ENCODE results near the gene PCDH9.

PCDH9 gene

GRCh38 chr13:66992719-66993118, 237.4 kb downstream of the PCDH9 start:
- DNase-seq (ENCODE audit: low read depth in 2 of 2, low spot score in 1 of 2), result no peak

- no peak for DNase-seq (ENCODE audit: low read depth in 2 of 2, low spot score in 1 of 2)
Observed at GRCh38 chr13:66992183-66992582, 238.0 kb downstream of the PCDH9 start.

- DNase-seq (ENCODE audit: low read depth in 2 of 2, low spot score in 1 of 2), result no peak
Observed at GRCh38 chr13:66984241-66984640, 245.9 kb downstream of the PCDH9 start.

GRCh38 chr13:66981912-66982311, 248.2 kb downstream of the PCDH9 start:
- no peak for DNase-seq (ENCODE audit: low read depth in 2 of 2, low spot score in 1 of 2)

GRCh38 chr13:66977161-66977560, 253.0 kb downstream of the PCDH9 start:
- no peak for DNase-seq (ENCODE audit: low read depth in 2 of 2, low spot score in 1 of 2)

GRCh38 chr13:66974889-66975288, 255.2 kb downstream of the PCDH9 start:
- no peak for DNase-seq (ENCODE audit: low read depth in 2 of 2, low spot score in 1 of 2)

- no peak for DNase-seq (ENCODE audit: low read depth in 2 of 2, low spot score in 1 of 2)
Observed at GRCh38 chr13:66974174-66974573, 256.0 kb downstream of the PCDH9 start.

- no peak for DNase-seq (ENCODE audit: low read depth in 2 of 2, low spot score in 1 of 2)
Observed at GRCh38 chr13:66972659-66973058, 257.5 kb downstream of the PCDH9 start.

GRCh38 chr13:66971004-66971403, 259.1 kb downstream of the PCDH9 start:
- no peak for DNase-seq (ENCODE audit: low read depth in 2 of 2, low spot score in 1 of 2)

GRCh38 chr13:66969291-66969690, 260.8 kb downstream of the PCDH9 start:
- no peak for DNase-seq (ENCODE audit: low read depth in 2 of 2, low spot score in 1 of 2)

GRCh38 chr13:66967811-66968597, 262.1 kb downstream of the PCDH9 start:
- no peak for DNase-seq (ENCODE audit: low read depth in 2 of 2, low spot score in 1 of 2)

- no peak for DNase-seq (ENCODE audit: low read depth in 2 of 2, low spot score in 1 of 2)
Observed at GRCh38 chr13:66965181-66965580, 265.0 kb downstream of the PCDH9 start.

- DNase-seq (ENCODE audit: low read depth in 2 of 2, low spot score in 1 of 2), result no peak
Observed at GRCh38 chr13:66962953-66963352, 267.2 kb downstream of the PCDH9 start.

GRCh38 chr13:66958611-66959010, 271.5 kb downstream of the PCDH9 start:
- DNase-seq (ENCODE audit: low read depth in 2 of 2, low spot score in 1 of 2), result no peak

- no peak for DNase-seq (ENCODE audit: low read depth in 2 of 2, low spot score in 1 of 2)
Observed at GRCh38 chr13:66952507-66952906, 277.6 kb downstream of the PCDH9 start.

- no peak for DNase-seq (ENCODE audit: low read depth in 2 of 2, low spot score in 1 of 2)
Observed at GRCh38 chr13:66951426-66951825, 278.7 kb downstream of the PCDH9 start.

- no peak for DNase-seq (ENCODE audit: low read depth in 2 of 2, low spot score in 1 of 2)
Observed at GRCh38 chr13:66950666-66951065, 279.5 kb downstream of the PCDH9 start.

- DNase-seq (ENCODE audit: low read depth in 2 of 2, low spot score in 1 of 2), result no peak
Observed at GRCh38 chr13:66948910-66949309, 281.2 kb downstream of the PCDH9 start.

GRCh38 chr13:66943530-66943929, 286.6 kb downstream of the PCDH9 start:
- DNase-seq (ENCODE audit: low read depth in 2 of 2, low spot score in 1 of 2), result no peak

GRCh38 chr13:66940113-66940512, 290.0 kb downstream of the PCDH9 start:
- no peak for DNase-seq (ENCODE audit: low read depth in 2 of 2, low spot score in 1 of 2)

GRCh38 chr13:66937423-66937822, 292.7 kb downstream of the PCDH9 start:
- no peak for DNase-seq (ENCODE audit: low read depth in 2 of 2, low spot score in 1 of 2)

- no peak for DNase-seq (ENCODE audit: low read depth in 2 of 2, low spot score in 1 of 2)
Observed at GRCh38 chr13:66933994-66934393, 296.1 kb downstream of the PCDH9 start.

- no peak for DNase-seq (ENCODE audit: low read depth in 2 of 2, low spot score in 1 of 2)
Observed at GRCh38 chr13:66933527-66933926, 296.6 kb downstream of the PCDH9 start.
